HCT116 (cell line): ENCODE results near the gene CLGN. TPM values are rescaled to one million over a fixed set of nuclear protein-coding genes. Genes with fewer than 3 reads are reported as not detected.

Source experiments
- ATAC-seq: fragments of 200-7000 bp; cut with Tn5 transposase; 2 replicates; pipeline ENCODE4 v1.9.1; 2020; ENCODE audit warnings: mild to moderate bottlenecking, moderate library complexity
- BruUV-seq: library from RNA; stranded (reverse); fragments of 400-500 nt; replicated peaks from 2 replicates; lab custom pipeline; 2021; lab: Mats Ljungman, UMichigan
- CTCF ChIA-PET: fragments of 300-600 bp; sonication (Branson Sonifier 250); formaldehyde crosslinking; loops from one replicate; lab custom pipeline; 2021; ENCODE audit warnings: antibody characterized with exemption; lab: Charles Lee
- POLR2A ChIA-PET: fragments of 300-600, 350-600 bp; sonication (Branson Sonifier 250); formaldehyde crosslinking; loops from one replicate; lab custom pipeline; 2021; ENCODE audit warnings: antibody characterized with exemption; lab: Charles Lee
- RAD21 ChIA-PET, 2 experiments: fragments of 300-600 bp; sonication (Branson Sonifier 250); formaldehyde crosslinking; loops; one replicate each; lab custom pipeline; 2023; ENCODE audit warnings: low total read pairs in 2 of 2; ENCODE audit not compliant: uncharacterized antibody in 2 of 2, unreplicated experiment in 2 of 2, low non-redundant PET in 1 of 2; lab: Charles Lee
- DNase-seq: peaks from one replicate; pipeline ENCODE4 v3.0.0-alpha.2; 2010; ENCODE audit warnings: low read depth, low spot score
- H2AFZ ChIP-seq: fragments of 200-600 bp; shearing (Covaris generic), sonication (generic); 2 replicates; pipeline ENCODE4 v1.6.1; 2017; ENCODE audit warnings: low read depth, mixed run types, mixed read lengths, antibody characterized with exemption, low read length; ENCODE audit not compliant: poor library complexity, severe bottlenecking
- H3K27ac ChIP-seq: 2 replicates; pipeline ENCODE4 v1.5.1; 2012; ENCODE audit warnings: low read depth, low read length
- H3K27me3 ChIP-seq: fragments of 200-600 bp; sonication (generic); 2 replicates; pipeline ENCODE4 v1.6.1; 2016; ENCODE audit warnings: mixed run types, low read length, mixed read lengths; ENCODE audit not compliant: insufficient read depth
- H3K36me3 ChIP-seq, 2 experiments: fragments of 200-500 bp in 1 of 2; fragments of 200-600 bp in 1 of 2; sonication (Bioruptor generic) in 1 of 2; sonication (generic) in 1 of 2; 2 replicates each; pipeline versions ENCODE4 v1.5.1 to v1.6.1; 2014 to 2016; ENCODE audit warnings: low read length in 2 of 2, inconsistent platforms in 1 of 2, mixed read lengths in 1 of 2, mixed run types in 1 of 2; ENCODE audit not compliant: insufficient read depth in 2 of 2, control insufficient read depth in 1 of 2
- H3K4me1 ChIP-seq, 2 experiments: fragments of 200-600 bp in 1 of 2; sonication (generic) in 1 of 2; 2 replicates each; pipeline versions ENCODE4 v1.5.1 to v1.6.1; 2012 to 2017; ENCODE audit warnings: low read length in 2 of 2, inconsistent platforms in 1 of 2, mild to moderate bottlenecking in 1 of 2, mixed read lengths in 1 of 2, mixed run types in 1 of 2, moderate library complexity in 1 of 2; ENCODE audit not compliant: insufficient read depth in 2 of 2, control insufficient read depth in 1 of 2
- H3K4me2 ChIP-seq: fragments of 200-600 bp; sonication (generic); 2 replicates; pipeline ENCODE4 v1.6.1; 2017; ENCODE audit warnings: mixed run types, low read length, mixed read lengths
- H3K4me3 ChIP-seq, 2 experiments: fragments of 200-600 bp in 1 of 2; sonication (generic) in 1 of 2; replicated peaks in 1 of 2; 2 replicates each; pipeline ENCODE4 v1.5.1; 2011 to 2016; ENCODE audit warnings: low read length in 2 of 2, control low read depth in 1 of 2, low read depth in 1 of 2, mild to moderate bottlenecking in 1 of 2, mixed read lengths in 1 of 2, mixed run types in 1 of 2
- H3K79me2 ChIP-seq: fragments of 200-600 bp; sonication (generic); 2 replicates; pipeline ENCODE4 v1.6.1; 2017; ENCODE audit warnings: mild to moderate bottlenecking, mixed run types, low read length, moderate library complexity, mixed read lengths; ENCODE audit not compliant: insufficient read depth
- H3K9ac ChIP-seq: fragments of 200-600 bp; sonication (generic); 2 replicates; pipeline ENCODE4 v1.6.1; 2016; ENCODE audit warnings: low read length, mixed read lengths
- H3K9me2 ChIP-seq: fragments of 200-600 bp; sonication (generic), shearing (Covaris generic); 2 replicates; pipeline ENCODE4 v1.6.1; 2017; ENCODE audit warnings: mixed run types, mild to moderate bottlenecking, moderate library complexity; ENCODE audit not compliant: insufficient read depth
- H3K9me3 ChIP-seq, 2 experiments: fragments of 200-500 bp in 1 of 2; fragments of 200-600 bp in 1 of 2; sonication (Bioruptor generic) in 1 of 2; sonication (generic) in 1 of 2; 2 replicates each; pipeline ENCODE4 v1.6.1; 2014 to 2017; ENCODE audit warnings: low read length in 2 of 2, mixed read lengths in 2 of 2, inconsistent platforms in 1 of 2, low read depth in 1 of 2, mild to moderate bottlenecking in 1 of 2, mixed run types in 1 of 2, moderate library complexity in 1 of 2; ENCODE audit not compliant: control insufficient read depth in 1 of 2, insufficient read depth in 1 of 2
- H4K20me1 ChIP-seq: fragments of 200-600 bp; sonication (generic), shearing (Covaris generic); 2 replicates; pipeline ENCODE4 v1.6.1; 2017; ENCODE audit warnings: mixed run types, mild to moderate bottlenecking, moderate library complexity; ENCODE audit not compliant: insufficient read depth
- ATF3 ChIP-seq: IDR thresholded peaks from 2 replicates; pipeline ENCODE4 v1.6.1; 2012
- CEBPB ChIP-seq: IDR thresholded peaks from 2 replicates; pipeline ENCODE4 v1.6.1; 2012; ENCODE audit warnings: low read depth
- EGR1 ChIP-seq: IDR thresholded peaks from 2 replicates; pipeline ENCODE4 v1.6.1; 2012; ENCODE audit warnings: low read depth
- ELF1 ChIP-seq: IDR thresholded peaks from 2 replicates; pipeline ENCODE4 v1.6.1; 2012; ENCODE audit warnings: low read depth, borderline replicate concordance
- EZH2 ChIP-seq: fragments of 200-600 bp; sonication (generic); IDR thresholded peaks from 2 replicates; pipeline ENCODE4 v1.6.1; 2017; ENCODE audit warnings: antibody characterized with exemption, mixed run types
- EZH2phosphoT487 ChIP-seq: fragments of 200-600 bp; IDR thresholded peaks from 2 replicates; pipeline ENCODE4 v1.6.1; 2018; ENCODE audit warnings: antibody characterized with exemption, borderline replicate concordance
- JUND ChIP-seq: IDR thresholded peaks from 2 replicates; pipeline ENCODE4 v1.6.1; 2012
- POLR2A ChIP-seq: IDR thresholded peaks from 2 replicates; pipeline ENCODE4 v1.7.0; 2011; ENCODE audit warnings: borderline replicate concordance; ENCODE audit not compliant: insufficient read depth, insufficient read length; ENCODE audit errors: extremely low read depth
- RAD21 ChIP-seq: IDR thresholded peaks from 2 replicates; pipeline ENCODE4 v1.6.1; 2012; ENCODE audit warnings: low read depth, mild to moderate bottlenecking
- SP1 ChIP-seq: IDR thresholded peaks from 2 replicates; pipeline ENCODE4 v1.6.1; 2012; ENCODE audit warnings: low read depth
- SRF ChIP-seq: IDR thresholded peaks from 2 replicates; pipeline ENCODE4 v1.6.1; 2012; ENCODE audit warnings: low read depth
- YY1 ChIP-seq: IDR thresholded peaks from 2 replicates; pipeline ENCODE4 v1.6.1; 2011; ENCODE audit warnings: low read length, low read depth, moderate library complexity, mild to moderate bottlenecking; ENCODE audit not compliant: insufficient replicate concordance; ENCODE audit errors: extremely low read depth
- ZFX ChIP-seq: fragments of 450-650 bp; IDR thresholded peaks from 2 replicates; pipeline ENCODE4 v1.6.1; 2017
- ZNF274 ChIP-seq: fragments of 200-500 bp; sonication (Bioruptor generic); IDR thresholded peaks from 2 replicates; pipeline ENCODE4 v1.6.1; 2014; ENCODE audit warnings: mild to moderate bottlenecking, low read depth, low read length, inconsistent platforms
- intact Hi-C: fragments of 100-400 bp; cut with micrococcal nuclease; formaldehyde crosslinking; loops from 2 replicates; pipeline ENCODE4 v1.10.0; 2022
- total RNA-seq: library from RNA; stranded (reverse); gene quantifications from one replicate; pipeline ENCODE4 v1.2.1, GENCODE V29; 2021; ENCODE audit not compliant: unreplicated experiment
- TF ChIP-seq, protein P1 (sequence below), 3 experiments: fragments of 200-600 bp in 1 of 3; sonication (generic) in 1 of 3; IDR thresholded peaks in 2 of 3; conservative IDR thresholded peaks in 1 of 3; 2 replicates each; pipeline ENCODE4 v1.5.1; 2012 to 2017; ENCODE audit warnings: low read depth in 2 of 3, low read length in 2 of 3, antibody characterized with exemption in 1 of 3, borderline replicate concordance in 1 of 3, control low read depth in 1 of 3, mild to moderate bottlenecking in 1 of 3, mixed read lengths in 1 of 3, mixed run types in 1 of 3, moderate library complexity in 1 of 3; ENCODE audit not compliant: insufficient read depth in 1 of 3
- TF ChIP-seq, protein P2 (sequence below): IDR thresholded peaks from 2 replicates; pipeline ENCODE4 v1.6.1; 2012
- TF ChIP-seq, protein P3 (sequence below): IDR thresholded peaks from 2 replicates; pipeline ENCODE4 v1.6.1; 2011; ENCODE audit warnings: mild to moderate bottlenecking, low read length, moderate library complexity; ENCODE audit not compliant: insufficient replicate concordance; ENCODE audit errors: extremely low read depth

CLGN gene
- total RNA-seq, 1 experiment from 2014 or later: 1.4 TPM

- H3K4me3 ChIP-seq: no peak overlapping the region
- H3K27ac ChIP-seq: no peak overlapping the region
- RAD21 ChIA-PET: no interaction called here
- H3K4me1 ChIP-seq: no peaks in the 10 kb centered on the region
- CTCF ChIA-PET: no interaction called here
- no peaks in the 10 kb centered on the region for H3K79me2 ChIP-seq
- no peaks in the 10 kb centered on the region for H3K9me3 ChIP-seq
- H3K9ac ChIP-seq: no peak overlapping the region
- H3K4me2 ChIP-seq: no peak overlapping the region
- BruUV-seq: no TSS peak
- H3K36me3 ChIP-seq: no peaks in the 10 kb centered on the region
- ATAC-seq (no peak), DNase-seq (no peak)
- POLR2A ChIA-PET: no interaction called here
- H3K9me2 ChIP-seq: no peaks in the 10 kb centered on the region
- H2AFZ ChIP-seq: no peak overlapping the region
- no peaks in the 10 kb centered on the region for H3K27me3 ChIP-seq
- H4K20me1 ChIP-seq: no peaks in the 10 kb centered on the region
- TF ChIP-seq, protein P1, sequence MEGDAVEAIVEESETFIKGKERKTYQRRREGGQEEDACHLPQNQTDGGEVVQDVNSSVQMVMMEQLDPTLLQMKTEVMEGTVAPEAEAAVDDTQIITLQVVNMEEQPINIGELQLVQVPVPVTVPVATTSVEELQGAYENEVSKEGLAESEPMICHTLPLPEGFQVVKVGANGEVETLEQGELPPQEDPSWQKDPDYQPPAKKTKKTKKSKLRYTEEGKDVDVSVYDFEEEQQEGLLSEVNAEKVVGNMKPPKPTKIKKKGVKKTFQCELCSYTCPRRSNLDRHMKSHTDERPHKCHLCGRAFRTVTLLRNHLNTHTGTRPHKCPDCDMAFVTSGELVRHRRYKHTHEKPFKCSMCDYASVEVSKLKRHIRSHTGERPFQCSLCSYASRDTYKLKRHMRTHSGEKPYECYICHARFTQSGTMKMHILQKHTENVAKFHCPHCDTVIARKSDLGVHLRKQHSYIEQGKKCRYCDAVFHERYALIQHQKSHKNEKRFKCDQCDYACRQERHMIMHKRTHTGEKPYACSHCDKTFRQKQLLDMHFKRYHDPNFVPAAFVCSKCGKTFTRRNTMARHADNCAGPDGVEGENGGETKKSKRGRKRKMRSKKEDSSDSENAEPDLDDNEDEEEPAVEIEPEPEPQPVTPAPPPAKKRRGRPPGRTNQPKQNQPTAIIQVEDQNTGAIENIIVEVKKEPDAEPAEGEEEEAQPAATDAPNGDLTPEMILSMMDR (IDR thresholded peaks at IDR 0.05 in 2 of 3, conservative IDR thresholded peaks at IDR 0.05 in 1 of 3; ENCODE audit: borderline replicate concordance in 1 of 3, insufficient read depth in 1 of 3, low read depth in 2 of 3, low read length in 2 of 3): no peak
- no peak for TF ChIP-seq ELF1
- TF ChIP-seq EZH2: no peak
- TF ChIP-seq SRF: no peak
- TF ChIP-seq POLR2A: no peak
- no peak for TF ChIP-seq ZFX
- no peak for TF ChIP-seq ATF3
- TF ChIP-seq CEBPB: no peak
- TF ChIP-seq, protein P2, sequence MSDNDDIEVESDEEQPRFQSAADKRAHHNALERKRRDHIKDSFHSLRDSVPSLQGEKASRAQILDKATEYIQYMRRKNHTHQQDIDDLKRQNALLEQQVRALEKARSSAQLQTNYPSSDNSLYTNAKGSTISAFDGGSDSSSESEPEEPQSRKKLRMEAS: no peak
- TF ChIP-seq, protein P3, sequence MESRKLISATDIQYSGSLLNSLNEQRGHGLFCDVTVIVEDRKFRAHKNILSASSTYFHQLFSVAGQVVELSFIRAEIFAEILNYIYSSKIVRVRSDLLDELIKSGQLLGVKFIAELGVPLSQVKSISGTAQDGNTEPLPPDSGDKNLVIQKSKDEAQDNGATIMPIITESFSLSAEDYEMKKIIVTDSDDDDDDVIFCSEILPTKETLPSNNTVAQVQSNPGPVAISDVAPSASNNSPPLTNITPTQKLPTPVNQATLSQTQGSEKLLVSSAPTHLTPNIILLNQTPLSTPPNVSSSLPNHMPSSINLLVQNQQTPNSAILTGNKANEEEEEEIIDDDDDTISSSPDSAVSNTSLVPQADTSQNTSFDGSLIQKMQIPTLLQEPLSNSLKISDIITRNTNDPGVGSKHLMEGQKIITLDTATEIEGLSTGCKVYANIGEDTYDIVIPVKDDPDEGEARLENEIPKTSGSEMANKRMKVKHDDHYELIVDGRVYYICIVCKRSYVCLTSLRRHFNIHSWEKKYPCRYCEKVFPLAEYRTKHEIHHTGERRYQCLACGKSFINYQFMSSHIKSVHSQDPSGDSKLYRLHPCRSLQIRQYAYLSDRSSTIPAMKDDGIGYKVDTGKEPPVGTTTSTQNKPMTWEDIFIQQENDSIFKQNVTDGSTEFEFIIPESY: no peak
- no peak for TF ChIP-seq EZH2phosphoT487
- no peak for TF ChIP-seq ZNF274
- TF ChIP-seq EGR1: no peak
- no peak for TF ChIP-seq SP1
- no peak for TF ChIP-seq YY1
- no peak for TF ChIP-seq RAD21
- no peak for TF ChIP-seq JUND
- intact Hi-C loops: no loop called here
Observed at GRCh38 chr4:140357868-140358267, 69.6 kb downstream of the CLGN start.
